ENCODE measurements around the gene BSN. TPM values are rescaled to one million over a fixed set of nuclear protein-coding genes. Genes with fewer than 3 reads are reported as not detected.
"Not testable (repeated sequence)": the region's sequence is repeated elsewhere in the genome, so short reads cannot be mapped to it uniquely, and the experiment has no call there.

BSN gene
- polyA plus RNA-seq, 1 experiment, result 0.04 TPM

DNA sequence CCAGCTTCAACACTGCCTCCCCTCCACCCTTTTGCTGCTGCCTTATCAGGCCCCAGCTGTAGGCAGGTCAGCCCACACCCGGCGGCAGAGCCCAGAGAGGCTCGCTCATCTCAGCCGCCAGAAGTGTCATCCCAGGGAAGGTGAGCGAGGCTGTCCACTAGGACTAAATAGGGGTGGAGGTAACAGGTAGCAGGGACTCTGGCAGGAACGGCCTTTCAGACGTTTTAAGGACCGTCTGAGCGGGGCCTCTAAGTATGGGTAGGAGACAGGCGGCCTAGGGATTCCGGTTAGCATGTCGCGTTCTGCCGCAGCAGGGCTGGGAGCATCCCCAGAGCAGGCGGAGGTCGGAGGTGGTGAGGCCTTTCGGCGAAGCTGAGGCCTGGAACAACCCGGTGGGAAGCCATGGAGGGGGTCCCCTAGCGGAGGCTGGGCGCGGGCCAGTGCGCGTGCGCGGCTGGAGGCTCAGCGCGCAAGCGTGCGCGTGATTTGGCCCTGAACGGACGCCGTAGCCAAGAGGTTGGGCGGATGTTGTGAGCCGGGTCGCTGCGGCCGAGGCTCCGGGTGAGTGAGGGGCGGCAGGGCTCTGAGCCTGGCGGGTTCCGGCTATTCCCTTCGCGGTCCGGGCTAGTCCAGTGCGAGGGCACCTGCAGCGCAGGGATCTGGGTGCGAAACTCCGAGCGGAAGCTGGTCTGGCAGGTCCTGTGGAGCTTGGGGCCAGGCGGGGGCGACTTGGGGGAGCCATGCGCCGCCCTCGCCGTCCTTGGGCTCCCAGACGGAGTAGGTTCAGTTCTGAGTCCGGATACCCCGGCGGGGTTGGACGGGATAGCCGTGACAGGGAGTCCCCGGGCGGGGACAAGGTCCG is 135.0 kb downstream of the BSN start, which contains the start of the genes MST1 and RNF123:
TSS of gene MST1 (minus strand) at position 429 of the 862 bp plus-strand sequence. CDS start 783 bp downstream, outside the sequence.
TSS of gene RNF123 (plus strand) at position 512 of the 862 bp plus-strand sequence. CDS start 1,609 bp downstream, outside the sequence.
- ChIA-PET POLR2A (no interaction called here), CTCF (interaction anchor here (0.6 to 1.6 kb wide), 2 partner anchors 12 to 43 kb away, joined by 3 to 7 read pairs; no protein-coding TSS in a partner anchor)
- TF ChIP-seq, protein P1, sequence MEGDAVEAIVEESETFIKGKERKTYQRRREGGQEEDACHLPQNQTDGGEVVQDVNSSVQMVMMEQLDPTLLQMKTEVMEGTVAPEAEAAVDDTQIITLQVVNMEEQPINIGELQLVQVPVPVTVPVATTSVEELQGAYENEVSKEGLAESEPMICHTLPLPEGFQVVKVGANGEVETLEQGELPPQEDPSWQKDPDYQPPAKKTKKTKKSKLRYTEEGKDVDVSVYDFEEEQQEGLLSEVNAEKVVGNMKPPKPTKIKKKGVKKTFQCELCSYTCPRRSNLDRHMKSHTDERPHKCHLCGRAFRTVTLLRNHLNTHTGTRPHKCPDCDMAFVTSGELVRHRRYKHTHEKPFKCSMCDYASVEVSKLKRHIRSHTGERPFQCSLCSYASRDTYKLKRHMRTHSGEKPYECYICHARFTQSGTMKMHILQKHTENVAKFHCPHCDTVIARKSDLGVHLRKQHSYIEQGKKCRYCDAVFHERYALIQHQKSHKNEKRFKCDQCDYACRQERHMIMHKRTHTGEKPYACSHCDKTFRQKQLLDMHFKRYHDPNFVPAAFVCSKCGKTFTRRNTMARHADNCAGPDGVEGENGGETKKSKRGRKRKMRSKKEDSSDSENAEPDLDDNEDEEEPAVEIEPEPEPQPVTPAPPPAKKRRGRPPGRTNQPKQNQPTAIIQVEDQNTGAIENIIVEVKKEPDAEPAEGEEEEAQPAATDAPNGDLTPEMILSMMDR (IDR thresholded peaks at IDR 0.05; ENCODE audit: insufficient read depth, low read depth, low read length), result peak; percentile 56
- DNase-seq (ENCODE audit: low read depth), result no peak
- Histone ChIP-seq H3K27me3 (ENCODE audit: control insufficient read depth, insufficient read depth, low read length) (no peaks in the 10 kb centered on the region), H3K36me3 (ENCODE audit: control insufficient read depth, insufficient read depth, low read length) (peaks cover 3% of the 10 kb centered on the region), H3K4me3 (ENCODE audit: low read depth, low read length) (peak within 1 kb of the TSS; percentile 90)

DNA sequence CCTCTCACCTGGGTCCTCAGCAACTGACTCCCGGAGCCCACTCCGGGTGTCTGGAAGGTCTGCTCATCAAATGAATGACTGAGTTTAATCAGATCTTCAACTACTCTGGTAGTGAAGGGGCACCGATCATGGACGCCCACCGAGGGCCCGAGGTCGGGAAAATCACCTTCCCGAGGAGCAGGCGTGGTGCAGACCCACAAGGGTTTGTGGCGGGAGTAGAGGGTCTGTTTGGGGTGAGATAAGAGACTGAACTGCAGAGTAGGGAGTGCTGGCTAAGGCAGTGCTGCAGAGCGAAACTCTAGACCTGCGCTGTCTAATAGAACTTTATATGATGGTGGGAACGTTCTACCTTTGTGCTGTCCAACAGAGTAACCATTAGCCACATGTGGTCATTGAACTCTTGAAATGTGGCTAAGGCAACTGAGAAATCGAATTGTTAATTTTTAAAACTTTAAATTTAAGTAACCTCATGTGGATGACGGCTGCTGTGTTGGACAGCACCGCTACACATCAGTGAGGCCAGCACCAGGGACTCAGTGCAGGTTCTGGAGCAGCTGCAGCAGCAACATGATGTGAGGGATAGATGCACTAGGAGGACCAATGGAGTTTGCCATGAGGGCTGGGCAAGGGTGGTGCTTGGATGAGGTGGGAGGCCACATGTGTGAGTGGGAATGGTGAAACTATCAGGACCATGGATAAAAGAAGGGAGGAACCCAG is 135.8 kb downstream of the BSN start:
- POLR2A ChIA-PET; H3K27me3 ChIP-seq (ENCODE audit: control insufficient read depth, insufficient read depth, low read length); H3K36me3 ChIP-seq (ENCODE audit: control insufficient read depth, insufficient read depth, low read length); DNase-seq (ENCODE audit: low read depth): not testable (repeated sequence)
- CTCF ChIA-PET, result interaction anchor here (1.6 kb wide), 1 partner anchor 11 kb away, joined by 7 read pairs; no protein-coding TSS in a partner anchor
- H3K4me3 ChIP-seq (ENCODE audit: low read depth, low read length), result peak overlapping the region; percentile 90

- POLR2A ChIA-PET; DNase-seq (ENCODE audit: low read depth); H3K4me3 ChIP-seq (ENCODE audit: low read depth, low read length); CTCF ChIA-PET; H3K36me3 ChIP-seq (ENCODE audit: control insufficient read depth, insufficient read depth, low read length); H3K27me3 ChIP-seq (ENCODE audit: control insufficient read depth, insufficient read depth, low read length): not testable (repeated sequence)
Measured at GRCh38 chr3:49690856-49691255, 136.6 kb downstream of the BSN start.

- POLR2A ChIA-PET; CTCF ChIA-PET; H3K4me3 ChIP-seq (ENCODE audit: low read depth, low read length); DNase-seq (ENCODE audit: low read depth); H3K27me3 ChIP-seq (ENCODE audit: control insufficient read depth, insufficient read depth, low read length); H3K36me3 ChIP-seq (ENCODE audit: control insufficient read depth, insufficient read depth, low read length): not testable (repeated sequence)
Measured at GRCh38 chr3:49691481-49691880, 137.2 kb downstream of the BSN start.

DNA sequence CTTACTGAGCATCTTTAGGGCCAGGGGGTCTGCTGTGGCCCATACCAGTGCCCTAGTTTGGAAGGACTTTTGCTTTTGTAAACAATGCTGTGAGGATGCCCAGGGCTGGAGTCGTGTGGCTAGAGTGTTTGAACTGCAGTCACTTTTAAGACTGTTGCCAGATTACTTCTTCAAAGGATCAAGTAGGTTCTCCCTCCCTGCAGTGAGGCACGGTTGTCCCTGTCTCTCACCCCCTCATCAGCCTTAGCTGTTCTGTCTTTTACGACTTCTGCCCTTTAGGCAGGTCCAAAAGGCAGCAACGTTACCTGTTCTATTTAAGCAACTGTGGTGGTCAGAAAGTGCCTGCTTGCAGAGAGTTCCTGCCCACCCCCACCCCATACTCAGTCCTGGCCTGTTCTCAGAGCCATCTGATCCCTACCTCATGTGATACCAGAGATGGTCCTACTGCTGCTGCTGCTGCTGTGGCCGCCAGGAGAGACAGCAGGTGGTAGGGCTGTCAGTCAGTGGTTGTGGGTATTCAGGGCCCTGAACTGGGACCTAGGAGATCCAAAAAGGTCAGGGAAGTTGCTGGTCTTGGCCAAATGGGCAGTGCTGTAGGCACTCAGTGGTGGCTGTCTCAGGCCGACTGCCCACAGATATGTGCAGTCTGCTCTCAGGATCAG is 140.3 kb downstream of the BSN start:
- H3K27me3 ChIP-seq (ENCODE audit: control insufficient read depth, insufficient read depth, low read length); H3K4me3 ChIP-seq (ENCODE audit: low read depth, low read length); POLR2A ChIA-PET; DNase-seq (ENCODE audit: low read depth): not testable (repeated sequence)
- H3K36me3 ChIP-seq (ENCODE audit: control insufficient read depth, insufficient read depth, low read length), result peaks cover 13% of the 10 kb centered on the region
- CTCF ChIA-PET, result interaction anchor here (0.6 to 1.6 kb wide), 2 partner anchors 141 to 155 kb away, joined by 3 to 5 read pairs; no protein-coding TSS in a partner anchor

- peaks cover 21% of the 10 kb centered on the region for H3K36me3 ChIP-seq (ENCODE audit: control insufficient read depth, insufficient read depth, low read length)
- CTCF ChIA-PET; H3K4me3 ChIP-seq (ENCODE audit: low read depth, low read length); H3K27me3 ChIP-seq (ENCODE audit: control insufficient read depth, insufficient read depth, low read length); POLR2A ChIA-PET; DNase-seq (ENCODE audit: low read depth): not testable (repeated sequence)
Measured at GRCh38 chr3:49695350-49696015, 141.2 kb downstream of the BSN start.

- Histone ChIP-seq H3K4me3 (ENCODE audit: low read depth, low read length) (no peak overlapping the region), H3K27me3 (ENCODE audit: control insufficient read depth, insufficient read depth, low read length) (no peaks in the 10 kb centered on the region), H3K36me3 (ENCODE audit: control insufficient read depth, insufficient read depth, low read length) (peaks cover 33% of the 10 kb centered on the region)
- POLR2A ChIA-PET, result no interaction called here
- CTCF ChIA-PET, result interaction anchor here (1.9 kb wide), 1 partner anchor 18 kb away, joined by 6 read pairs; no protein-coding TSS in a partner anchor
- TF ChIP-seq, protein P1 (IDR thresholded peaks at IDR 0.05; ENCODE audit: insufficient read depth, low read depth, low read length), result no peak
- DNase-seq (ENCODE audit: low read depth), result no peak
Measured at GRCh38 chr3:49699281-49699979, 145.2 kb downstream of the BSN start.

Measured in BJ (cell line).